NT2/D1 (cell line): ENCODE measurements around the gene NHS.

ENCODE experiments used
- SUZ12 ChIP-seq: IDR thresholded peaks from 2 replicates; pipeline ENCODE4 v1.6.1; 2011; ENCODE audit not compliant: insufficient read length, insufficient read depth; ENCODE audit errors: extremely low read depth
- ZNF274 ChIP-seq: IDR thresholded peaks from 2 replicates; pipeline ENCODE4 v1.6.1; 2011; ENCODE audit warnings: mild to moderate bottlenecking, low read depth, low read length

DNA sequence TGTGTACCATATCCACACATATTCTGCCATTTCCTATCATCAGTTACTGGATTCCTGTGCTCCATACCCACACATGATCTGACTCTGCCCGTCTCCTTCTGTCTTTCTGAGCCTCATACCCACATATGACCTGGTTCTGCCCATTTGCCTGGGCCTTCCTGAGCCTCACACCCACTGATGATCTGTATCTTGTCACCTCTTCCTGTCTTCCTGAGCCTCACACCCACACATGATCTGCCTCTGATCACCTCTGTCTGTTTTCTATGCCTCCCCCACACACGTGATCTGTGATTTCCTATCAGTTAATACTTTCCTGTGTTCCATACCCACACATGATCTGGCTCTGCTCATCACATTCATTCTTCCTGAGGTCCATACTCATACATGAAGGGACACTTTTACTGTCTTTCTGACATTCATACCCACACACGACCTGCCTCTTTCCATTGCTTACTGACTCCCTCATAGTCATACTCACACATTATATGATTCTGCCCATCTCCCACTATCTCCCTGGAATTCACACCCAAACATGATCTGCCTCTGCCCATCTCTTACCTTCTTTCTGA lies 394.8 kb downstream of the NHS start:
- TF ChIP-seq ZNF274 (no peak), SUZ12 (no peak)
